CD4-positive, alpha-beta memory T cell (primary cell): ENCODE measurements around the gene CYP4F2. TPM values are rescaled to one million over a fixed set of nuclear protein-coding genes. Genes with fewer than 3 reads are reported as not detected.
"Not testable (repeated sequence)": the region's sequence is repeated elsewhere in the genome, so short reads cannot be mapped to it uniquely, and the experiment has no call there.

Source experiments
- CTCF ChIA-PET: fragments of 350-600 bp; sonication (Branson Sonifier 250); formaldehyde crosslinking; loops from one replicate; lab custom pipeline; 2021; ENCODE audit warnings: inconsistent platforms; ENCODE audit not compliant: partially characterized antibody; lab: Charles Lee
- POLR2A ChIA-PET: fragments of 350-600 bp; sonication (Branson Sonifier 250); formaldehyde crosslinking; loops from one replicate; lab custom pipeline; 2021; ENCODE audit not compliant: partially characterized antibody; lab: Charles Lee
- DNase-seq, 5 donors: peaks; one replicate each; pipeline versions ENCODE4 v3.0.0 to v3.0.0-alpha.2; 2020 to 2022; ENCODE audit warnings: mixed read lengths in 1 of 5
- H3K27ac ChIP-seq: one replicate; pipeline ENCODE4 v1.7.0; 2013; ENCODE audit warnings: low read depth, low read length
- H3K27me3 ChIP-seq: 2 replicates; pipeline ENCODE4 v1.7.0; 2013; ENCODE audit warnings: mild to moderate bottlenecking, low read length, moderate library complexity; ENCODE audit not compliant: insufficient read depth
- H3K36me3 ChIP-seq: 2 replicates; pipeline ENCODE4 v1.7.0; 2013; ENCODE audit warnings: mild to moderate bottlenecking, low read length, moderate library complexity; ENCODE audit not compliant: insufficient read depth
- H3K4me1 ChIP-seq: 2 replicates; pipeline ENCODE4 v1.7.0; 2013; ENCODE audit warnings: mild to moderate bottlenecking, low read length, moderate library complexity; ENCODE audit not compliant: insufficient read depth
- H3K4me3 ChIP-seq, 2 donors: one replicate each; pipeline ENCODE4 v1.7.0; 2013; ENCODE audit warnings: low read length in 2 of 2, mild to moderate bottlenecking in 1 of 2
- H3K9me3 ChIP-seq, 2 donors: one replicate each; pipeline ENCODE4 v1.7.0; 2013; ENCODE audit warnings: low read length in 2 of 2, control low read depth in 1 of 2; ENCODE audit not compliant: control insufficient read depth in 1 of 2
- H3K27ac Mint-ChIP-seq, 7 donors: one replicate each; pipeline ENCODE4 v1.8.0; 2020 to 2021; ENCODE audit warnings: mixed read lengths in 7 of 7, mild to moderate bottlenecking in 6 of 7, inconsistent platforms in 3 of 7, moderate library complexity in 3 of 7
- H3K27me3 Mint-ChIP-seq, 2 donors: one replicate each; pipeline ENCODE4 v1.8.0; 2020 to 2021; ENCODE audit warnings: mixed read lengths in 2 of 2
- H3K36me3 Mint-ChIP-seq, 2 donors: one replicate each; pipeline ENCODE4 v1.8.0; 2020 to 2021; ENCODE audit warnings: mixed read lengths in 2 of 2, inconsistent platforms in 1 of 2, mild to moderate bottlenecking in 1 of 2
- H3K4me1 Mint-ChIP-seq, 4 donors: one replicate each; pipeline ENCODE4 v1.8.0; 2020 to 2021; ENCODE audit warnings: mixed read lengths in 4 of 4, mild to moderate bottlenecking in 1 of 4
- H3K4me3 Mint-ChIP-seq, 8 donors: one replicate each; pipeline ENCODE4 v1.8.0; 2020 to 2021; ENCODE audit warnings: mixed read lengths in 8 of 8, mild to moderate bottlenecking in 7 of 8, moderate library complexity in 6 of 8, inconsistent platforms in 3 of 8
- H3K9me3 Mint-ChIP-seq, 8 donors: one replicate each; pipeline ENCODE4 v1.8.0; 2020 to 2021; ENCODE audit warnings: mixed read lengths in 8 of 8, mild to moderate bottlenecking in 5 of 8, inconsistent platforms in 3 of 8, moderate library complexity in 1 of 8
- intact Hi-C: fragments of 100-400 bp; cut with micrococcal nuclease; formaldehyde crosslinking; loops from one replicate; pipeline ENCODE4 v1.15.1; 2023
- polyA plus RNA-seq, 2 donors: library from polyadenylated mRNA; unstranded; fragments of 300-500 nt; fragmentation: Illumina TruSeq; gene quantifications; one replicate each; pipeline ENCODE4 v1.2.3, GENCODE V29; 2021
- total RNA-seq, 2 experiments: library from RNA; stranded (reverse); gene quantifications; one replicate each; pipeline ENCODE4 v1.2.3, GENCODE V29; 2021

CYP4F2 gene
- total and polyA plus RNA-seq, 4 experiments from 2014 or later = not detected

GRCh38 chr19:15835565-15836329 is 62.1 kb downstream of the CYP4F2 start:
- Histone ChIP-seq H3K27ac (peak overlapping the region; percentile 94), H3K4me1 (peaks cover 29% of the 10 kb centered on the region), H3K4me3 (peak overlapping the region; percentile 63 to 69)
- peaks cover 17 to 36% (median 25%) of the 10 kb centered on the region in 4 donors for H3K4me1 Mint-ChIP-seq
- not testable (repeated sequence) for H3K9me3 ChIP-seq, H3K9me3 Mint-ChIP-seq, H3K36me3 ChIP-seq, H3K36me3 Mint-ChIP-seq, H3K27me3 Mint-ChIP-seq, H3K27me3 ChIP-seq
- peak overlapping the region; percentile 89 to 100 (median 99) for H3K27ac Mint-ChIP-seq
- ChIA-PET CTCF (interaction anchor here (0.7 to 3.1 kb wide), 4 partner anchors 9 to 34 kb away, joined by 3 to 9 read pairs (median 6); no protein-coding TSS in a partner anchor), POLR2A (interaction anchor here (0.7 to 3.8 kb wide), 18 partner anchors 10 to 1390 kb away, joined by 3 to 50 read pairs (median 4); partner anchors contain the start of genes AP1M1, HSH2D, OCEL1 and OR10H1)
- peak overlapping the region; percentile 92 to 99 (median 96) for H3K4me3 Mint-ChIP-seq
- peak; percentile 6 to 87 (median 83) for DNase-seq
- intact Hi-C loops = loop anchor here (1.0 to 5.0 kb wide), 4 partner anchors 9 to 349 kb away; partner anchors contain the start of genes FAM32A and TPM4

GRCh38 chr19:15834232-15834631 is 63.6 kb downstream of the CYP4F2 start:
- H3K27ac ChIP-seq, H3K27ac Mint-ChIP-seq, H3K36me3 ChIP-seq, intact Hi-C loops, H3K27me3 ChIP-seq, H3K36me3 Mint-ChIP-seq, H3K4me3 ChIP-seq, H3K27me3 Mint-ChIP-seq, H3K9me3 Mint-ChIP-seq, H3K9me3 ChIP-seq, DNase-seq, H3K4me3 Mint-ChIP-seq: not testable (repeated sequence)
- POLR2A ChIA-PET = interaction anchor here (3.8 kb wide), 1 partner anchor 11 kb away, joined by 50 read pairs; no protein-coding TSS in a partner anchor
- H3K4me1 ChIP-seq = peaks cover 29% of the 10 kb centered on the region
- CTCF ChIA-PET = interaction anchor here (1.8 kb wide), 1 partner anchor 8 kb away, joined by 5 read pairs; no protein-coding TSS in a partner anchor
- H3K4me1 Mint-ChIP-seq = peaks cover 14 to 36% (median 23%) of the 10 kb centered on the region in 4 donors

GRCh38 chr19:15831626-15832025 is 66.2 kb downstream of the CYP4F2 start:
- ChIA-PET POLR2A (no interaction called here), CTCF (no interaction called here)
- Mint-ChIP-seq H3K4me3 (no peak overlapping the region), H3K9me3 (no peaks in the 10 kb centered on the region), H3K27ac (no peak overlapping the region), H3K27me3 (no peaks in the 10 kb centered on the region), H3K4me1 (peaks cover 0 to 15% (median 11%) of the 10 kb centered on the region in 4 donors), H3K36me3 (peaks cover 0 to 2% of the 10 kb centered on the region in 2 donors)
- H3K27me3 ChIP-seq = no peaks in the 10 kb centered on the region
- H3K36me3 ChIP-seq = no peaks in the 10 kb centered on the region
- no peak overlapping the region for H3K4me3 ChIP-seq
- H3K9me3 ChIP-seq = no peaks in the 10 kb centered on the region
- no peak for DNase-seq
- intact Hi-C loops = no loop called here
- H3K4me1 ChIP-seq = peaks cover 11% of the 10 kb centered on the region
- no peak overlapping the region for H3K27ac ChIP-seq

GRCh38 chr19:15829786-15830185 is 68.1 kb downstream of the CYP4F2 start:
- Histone ChIP-seq H3K27ac (no peak overlapping the region), H3K4me1 (no peaks in the 10 kb centered on the region), H3K4me3 (no peak overlapping the region), H3K9me3 (no peaks in the 10 kb centered on the region), H3K27me3 (no peaks in the 10 kb centered on the region), H3K36me3 (no peaks in the 10 kb centered on the region)
- H3K27ac Mint-ChIP-seq = peak overlapping the region in 2 of 7 donors; percentile 4 to 11
- H3K9me3 Mint-ChIP-seq = no peaks in the 10 kb centered on the region
- intact Hi-C loops = no loop called here
- no peaks in the 10 kb centered on the region for H3K27me3 Mint-ChIP-seq
- no peak for DNase-seq
- ChIA-PET POLR2A (no interaction called here), CTCF (interaction anchor here (1.2 kb wide), 1 partner anchor 14 kb away, joined by 5 read pairs; no protein-coding TSS in a partner anchor)
- no peak overlapping the region for H3K4me3 Mint-ChIP-seq
- H3K36me3 Mint-ChIP-seq = no peaks in the 10 kb centered on the region
- peaks cover 0 to 3% (median under 1%) of the 10 kb centered on the region in 4 donors for H3K4me1 Mint-ChIP-seq

GRCh38 chr19:15829306-15829698 is 68.6 kb downstream of the CYP4F2 start:
- Histone ChIP-seq H3K4me3 (no peak overlapping the region), H3K36me3 (no peaks in the 10 kb centered on the region), H3K27ac (no peak overlapping the region), H3K9me3 (no peaks in the 10 kb centered on the region), H3K27me3 (no peaks in the 10 kb centered on the region), H3K4me1 (no peaks in the 10 kb centered on the region)
- Mint-ChIP-seq H3K9me3 (no peaks in the 10 kb centered on the region), H3K4me1 (peaks cover 0 to 3% (median 0%) of the 10 kb centered on the region in 4 donors), H3K36me3 (no peaks in the 10 kb centered on the region), H3K27me3 (no peaks in the 10 kb centered on the region), H3K27ac (peak overlapping the region in 3 of 7 donors; percentile 4 to 23 (median 4)), H3K4me3 (no peak overlapping the region)
- intact Hi-C loops = no loop called here
- POLR2A ChIA-PET = no interaction called here
- DNase-seq = no peak
- CTCF ChIA-PET = no interaction called here

GRCh38 chr19:15828611-15829305 is 69.1 kb downstream of the CYP4F2 start:
- H3K36me3 Mint-ChIP-seq, H3K4me3 Mint-ChIP-seq, CTCF ChIA-PET, H3K9me3 Mint-ChIP-seq, H3K4me1 ChIP-seq, H3K9me3 ChIP-seq, H3K27me3 ChIP-seq, H3K27me3 Mint-ChIP-seq, H3K36me3 ChIP-seq, DNase-seq, H3K4me1 Mint-ChIP-seq, H3K4me3 ChIP-seq, H3K27ac ChIP-seq, intact Hi-C loops: not testable (repeated sequence)
- H3K27ac Mint-ChIP-seq = peak overlapping the region in 2 of 7 donors; percentile 23 to 39
- POLR2A ChIA-PET = interaction anchor here (1.2 kb wide), 1 partner anchor 8 kb away, joined by 4 read pairs; no protein-coding TSS in a partner anchor

- Histone ChIP-seq H3K4me3 (no peak overlapping the region), H3K4me1 (no peaks in the 10 kb centered on the region), H3K9me3 (no peaks in the 10 kb centered on the region), H3K36me3 (no peaks in the 10 kb centered on the region), H3K27ac (no peak overlapping the region), H3K27me3 (no peaks in the 10 kb centered on the region)
- Mint-ChIP-seq H3K9me3 (no peaks in the 10 kb centered on the region), H3K4me3 (no peak overlapping the region), H3K4me1 (peaks cover 0 to 3% (median 0%) of the 10 kb centered on the region in 4 donors), H3K36me3 (no peaks in the 10 kb centered on the region), H3K27me3 (no peaks in the 10 kb centered on the region), H3K27ac (no peak overlapping the region)
- intact Hi-C loops = no loop called here
- POLR2A ChIA-PET = interaction anchor here (1.2 kb wide), 1 partner anchor 9 kb away, joined by 4 read pairs; no protein-coding TSS in a partner anchor
- CTCF ChIA-PET = no interaction called here
- no peak for DNase-seq
These were observed 69.7 kb downstream of the CYP4F2 start for GRCh38 chr19:15828121-15828610.
